K562 (cell line): ENCODE results near the gene ZC3H11A. TPM values are rescaled to one million over a fixed set of nuclear protein-coding genes. Genes with fewer than 3 reads are reported as not detected.
A peak's percentile ranks its signal among the peaks of the same experiment; 100 is the strongest.

Experiments used
- REST ChIP-seq, 2 experiments: fragments of 450-650 bp; formaldehyde crosslinking in 1 of 2; IDR thresholded peaks; 2 replicates each; pipeline versions ENCODE4 v1.4.0 to v1.6.1; 2014 to 2020; ENCODE audit warnings: mild to moderate bottlenecking in 2 of 2, borderline replicate concordance in 1 of 2, low read depth in 1 of 2
- SFPQ ChIP-seq: fragments of 200-400 bp; formaldehyde crosslinking; IDR thresholded peaks from 2 replicates; pipeline ENCODE4 v1.6.1; 2017; ENCODE audit warnings: mild to moderate bottlenecking, low read depth, low read length, moderate library complexity
- SMC3 ChIP-seq: conservative IDR thresholded peaks from 2 replicates; pipeline ENCODE4 v1.6.1; 2011; ENCODE audit warnings: low read depth, low read length, improper control_type of control experiment; ENCODE audit not compliant: insufficient read depth
- XRCC4 ChIP-seq: IDR thresholded peaks from one replicate; pipeline ENCODE4 v1.6.1; 2011; ENCODE audit not compliant: insufficient read depth, insufficient read length; ENCODE audit errors: extremely low read depth
- ZNF253 ChIP-seq: fragments of 250-450 bp; sonication (Bioruptor Pico); conservative IDR thresholded peaks from 2 replicates; pipeline ENCODE4 v1.6.1; 2021; ENCODE audit warnings: mild to moderate bottlenecking
- ZNF436 ChIP-seq: fragments of 250-450, 450-650 bp; sonication (Bioruptor Pico); formaldehyde crosslinking; IDR thresholded peaks from 2 replicates; pipeline ENCODE4 v1.7.0; 2020; ENCODE audit warnings: mild to moderate bottlenecking
- polyA plus RNA-seq, 8 experiments: library from polyadenylated mRNA; depleted of rRNA in 4 of 8; stranded (reverse) in 5 of 8; unstranded in 3 of 8; fragments of >200 nt; fragmentation: Nextera tagmentation in 2 of 8; fragmentation: Illumina TruSeq in 1 of 8; extraction: Ambion mirVana in 2 of 8; extraction: Trizol in 1 of 8; gene quantifications; 2 replicates each; pipeline versions ENCODE4 v1.2.1 to v1.2.3, GENCODE V29; 2011 to 2014; ENCODE audit warnings: inconsistent platforms in 1 of 8, missing spikeins in 1 of 8
- total RNA-seq, 7 experiments: library from RNA; depleted of rRNA in 6 of 7; stranded (reverse); fragments of >200 nt in 6 of 7; fragmentation: Illumina TruSeq in 2 of 7; extraction: Trizol in 2 of 7; gene quantifications; 2 replicates each; pipeline versions ENCODE4 v1.2.1 to v1.2.3, GENCODE V29; 2011 to 2021; ENCODE audit warnings: low replicate concordance in 1 of 7
- TF ChIP-seq, protein P1 (sequence below): fragments of 450-650 bp; formaldehyde crosslinking; IDR thresholded peaks from 2 replicates; pipeline ENCODE4 v1.4.0; 2020; ENCODE audit warnings: mild to moderate bottlenecking, mixed read lengths

Gene ZC3H11A
- total and polyA plus RNA-seq, 9 of the 15 experiments (the other 6 are each of a cell fraction or from before 2014, with no cell fraction given): 34.2 to 137 (median 102) TPM

GRCh38 chr1:203776636-203777035, 18.8 kb upstream of the ZC3H11A start (continued):
- no peak for TF ChIP-seq SFPQ
- TF ChIP-seq REST (IDR thresholded peaks at IDR 0.05; ENCODE audit: borderline replicate concordance): 0 out of 2 replicates have a peak, but pooled peaks have one; percentile 12
- no peak for TF ChIP-seq REST (CRISPR knock-in tag; IDR thresholded peaks at IDR 0.05; ENCODE audit: low read depth)
- TF ChIP-seq SMC3: 0 out of 2 replicates have a peak, but pooled peaks have one; percentile 6
- TF ChIP-seq ZNF436 (CRISPR knock-in tag): no peak
- TF ChIP-seq XRCC4: no peak
- TF ChIP-seq ZNF253 (CRISPR knock-in tag): no peak
- TF ChIP-seq, protein P1, sequence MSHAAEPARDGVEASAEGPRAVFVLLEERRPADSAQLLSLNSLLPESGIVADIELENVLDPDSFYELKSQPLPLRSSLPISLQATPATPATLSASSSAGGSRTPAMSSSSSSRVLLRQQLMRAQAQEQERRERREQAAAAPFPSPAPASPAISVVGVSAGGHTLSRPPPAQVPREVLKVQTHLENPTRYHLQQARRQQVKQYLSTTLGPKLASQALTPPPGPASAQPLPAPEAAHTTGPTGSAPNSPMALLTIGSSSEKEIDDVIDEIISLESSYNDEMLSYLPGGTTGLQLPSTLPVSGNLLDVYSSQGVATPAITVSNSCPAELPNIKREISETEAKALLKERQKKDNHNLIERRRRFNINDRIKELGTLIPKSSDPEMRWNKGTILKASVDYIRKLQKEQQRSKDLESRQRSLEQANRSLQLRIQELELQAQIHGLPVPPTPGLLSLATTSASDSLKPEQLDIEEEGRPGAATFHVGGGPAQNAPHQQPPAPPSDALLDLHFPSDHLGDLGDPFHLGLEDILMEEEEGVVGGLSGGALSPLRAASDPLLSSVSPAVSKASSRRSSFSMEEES (CRISPR knock-in tag): no peak
